GM06990 (cell line): ENCODE results near the gene CHMP6.

Experiments
- DNase-seq: peaks from one replicate; pipeline ENCODE4 v3.0.0-alpha.2; 2011; ENCODE audit not compliant: insufficient read length; ENCODE audit errors: extremely low read depth
- H3K27me3 ChIP-seq: replicated peaks from 2 replicates; pipeline ENCODE4 v1.6.0; 2011; ENCODE audit warnings: low read length; ENCODE audit not compliant: control insufficient read depth, insufficient read depth
- H3K36me3 ChIP-seq: 2 replicates; pipeline ENCODE4 v1.5.1; 2011; ENCODE audit warnings: low read length; ENCODE audit not compliant: control insufficient read depth, insufficient read depth
- H3K4me3 ChIP-seq: replicated peaks from 2 replicates; pipeline ENCODE4 v1.5.1; 2011; ENCODE audit warnings: low read depth, mild to moderate bottlenecking, control low read depth, low read length
- CTCF ChIP-seq: IDR thresholded peaks from 2 replicates; pipeline ENCODE4 v1.5.1; 2011; ENCODE audit warnings: low read length, control low read depth, mild to moderate bottlenecking, inconsistent platforms; ENCODE audit not compliant: insufficient read depth, poor library complexity, severe bottlenecking

Gene CHMP6

GRCh38 chr17:80960797-80961452, 30.7 kb upstream of the CHMP6 start:
- Histone ChIP-seq H3K27me3 (no peaks in the 10 kb centered on the region), H3K36me3 (peaks cover 6% of the 10 kb centered on the region), H3K4me3 (no peak overlapping the region)
- peak; percentile 6 for DNase-seq
- TF ChIP-seq CTCF: no peak

GRCh38 chr17:80961541-80962330, 29.9 kb upstream of the CHMP6 start:
- H3K4me3 ChIP-seq: no peak overlapping the region
- no peaks in the 10 kb centered on the region for H3K27me3 ChIP-seq
- peak; percentile 3 for DNase-seq
- TF ChIP-seq CTCF: no peak
- H3K36me3 ChIP-seq: peaks cover 6% of the 10 kb centered on the region

- Histone ChIP-seq H3K27me3 (no peaks in the 10 kb centered on the region), H3K4me3 (no peak overlapping the region), H3K36me3 (peaks cover 5% of the 10 kb centered on the region)
- DNase-seq: no peak
- TF ChIP-seq CTCF: no peak
These were observed 29.0 kb upstream of the CHMP6 start for GRCh38 chr17:80962356-80963329.

GRCh38 chr17:80963812-80964543, 27.7 kb upstream of the CHMP6 start:
- no peak for TF ChIP-seq CTCF
- DNase-seq: no peak
- H3K27me3 ChIP-seq: no peaks in the 10 kb centered on the region
- peaks cover 5% of the 10 kb centered on the region for H3K36me3 ChIP-seq
- H3K4me3 ChIP-seq: no peak overlapping the region

- no peaks in the 10 kb centered on the region for H3K27me3 ChIP-seq
- no peak overlapping the region for H3K4me3 ChIP-seq
- no peak for TF ChIP-seq CTCF
- DNase-seq: no peak
- peaks cover 5% of the 10 kb centered on the region for H3K36me3 ChIP-seq
These were observed 27.1 kb upstream of the CHMP6 start for GRCh38 chr17:80964544-80964856.
